Panc1 (cell line): ENCODE measurements around the gene BARX2. TPM values are rescaled to one million over a fixed set of nuclear protein-coding genes. Genes with fewer than 3 reads are reported as not detected.

Experiments used
- ATAC-seq: fragments of 200-7000 bp; cut with Tn5 transposase; 2 replicates; pipeline ENCODE4 v1.9.1; 2020; ENCODE audit warnings: mild to moderate bottlenecking, moderate library complexity
- BruUV-seq: library from RNA; stranded (reverse); fragments of 400-500 nt; replicated peaks from 2 replicates; lab custom pipeline; 2021; lab: Mats Ljungman, UMichigan
- CTCF ChIA-PET: fragments of 300-600 bp; sonication (Branson Sonifier 250); formaldehyde crosslinking; loops from one replicate; lab custom pipeline; 2022; ENCODE audit warnings: antibody characterized with exemption; lab: Charles Lee
- POLR2A ChIA-PET: fragments of 300-600 bp; sonication (Branson Sonifier 250); formaldehyde crosslinking; loops from one replicate; lab custom pipeline; 2022; ENCODE audit warnings: antibody characterized with exemption; lab: Charles Lee
- DNase-seq: peaks from one replicate; pipeline ENCODE4 v3.0.0-alpha.2; 2010; ENCODE audit warnings: low read depth, low spot score
- H3K27ac ChIP-seq: 2 replicates; pipeline ENCODE4 v1.5.1; 2011; ENCODE audit warnings: mild to moderate bottlenecking, low read length, inconsistent platforms
- H3K27me3 ChIP-seq: fragments of 200-500 bp; sonication (Bioruptor generic); 2 replicates; pipeline ENCODE4 v1.6.0; 2014; ENCODE audit warnings: low read length, inconsistent platforms; ENCODE audit not compliant: control insufficient read depth, insufficient read depth
- H3K36me3 ChIP-seq: fragments of 200-500 bp; sonication (Bioruptor generic); 2 replicates; pipeline ENCODE4 v1.5.1; 2014; ENCODE audit warnings: inconsistent platforms, mild to moderate bottlenecking, low read length, moderate library complexity; ENCODE audit not compliant: control insufficient read depth, insufficient read depth
- H3K4me1 ChIP-seq: 2 replicates; pipeline ENCODE4 v1.5.1; 2011; ENCODE audit warnings: inconsistent platforms, mild to moderate bottlenecking, low read length, moderate library complexity; ENCODE audit not compliant: control insufficient read depth, insufficient read depth
- H3K4me3 ChIP-seq, 2 experiments: 2 replicates each; pipeline ENCODE4 v1.5.1; 2011 to 2012; ENCODE audit warnings: low read depth in 2 of 2, low read length in 2 of 2, mild to moderate bottlenecking in 2 of 2, inconsistent platforms in 1 of 2, moderate library complexity in 1 of 2
- H3K9me3 ChIP-seq: fragments of 200-500 bp; sonication (Bioruptor generic); 2 replicates; pipeline ENCODE4 v1.5.1; 2014; ENCODE audit warnings: low read depth, mild to moderate bottlenecking, inconsistent platforms, low read length, moderate library complexity; ENCODE audit not compliant: control insufficient read depth, insufficient read depth
- POLR2AphosphoS5 ChIP-seq: IDR thresholded peaks from 2 replicates; pipeline ENCODE4 v1.6.1; 2012; ENCODE audit warnings: mild to moderate bottlenecking, low read depth, low read length, moderate library complexity
- SIN3A ChIP-seq: IDR thresholded peaks from 2 replicates; pipeline ENCODE4 v1.6.1; 2012; ENCODE audit warnings: low read depth, mild to moderate bottlenecking, low read length, moderate library complexity, borderline replicate concordance; ENCODE audit not compliant: insufficient read depth
- TCF7L2 ChIP-seq: IDR thresholded peaks from 2 replicates; pipeline ENCODE4 v1.6.1; 2011; ENCODE audit warnings: mild to moderate bottlenecking, low read depth, low read length, inconsistent platforms
- in situ Hi-C: cut with HindIII; loops from 2 replicates; pipeline ENCODE4 v1.10.0; 2016; ENCODE audit warnings: low sequenced_read_pairs, low pct_unique_long_range_greater_than_20kb
- intact Hi-C: fragments of 100-400 bp; cut with micrococcal nuclease; formaldehyde crosslinking; loops from one replicate; pipeline ENCODE4 v1.10.0; 2022; ENCODE audit not compliant: unreplicated experiment
- total RNA-seq: library from RNA; stranded (reverse); gene quantifications from one replicate; pipeline ENCODE4 v1.2.1, GENCODE V29; 2021; ENCODE audit not compliant: unreplicated experiment
- TF ChIP-seq, protein P1 (sequence below): fragments of 450-650 bp; IDR thresholded peaks from 2 replicates; pipeline ENCODE4 v1.5.1; 2017; ENCODE audit warnings: mild to moderate bottlenecking
- TF ChIP-seq, protein P2 (sequence below), 2 experiments: IDR thresholded peaks; 2 replicates each; pipeline ENCODE4 v1.6.1; 2011 to 2012; ENCODE audit warnings: low read depth in 2 of 2, control low read depth in 1 of 2, low read length in 1 of 2, mild to moderate bottlenecking in 1 of 2, moderate library complexity in 1 of 2; ENCODE audit not compliant: insufficient read depth in 1 of 2

The BARX2 gene
- total RNA-seq, 1 experiment from 2014 or later = 3.9 TPM

DNA sequence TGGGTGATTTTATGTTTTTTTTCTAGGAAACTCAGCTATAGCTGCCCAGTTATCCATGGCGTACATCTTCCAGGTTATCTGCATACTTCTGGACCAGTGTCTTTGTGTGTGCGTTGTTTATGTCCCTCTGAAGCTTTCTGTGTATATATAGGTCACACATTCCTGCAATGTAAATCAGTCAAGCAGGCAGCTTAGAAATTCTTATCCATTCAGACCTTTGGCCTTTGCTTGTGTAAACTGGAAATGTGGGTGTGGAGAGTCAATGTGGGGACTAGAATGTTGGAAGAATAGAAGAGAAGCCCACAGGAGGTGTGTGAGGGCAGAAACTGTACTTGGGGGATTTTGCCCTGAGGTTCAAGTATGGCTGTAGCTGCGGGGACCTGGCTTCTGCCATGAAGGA lies 51.7 kb downstream of the BARX2 start:
- TF ChIP-seq TCF7L2 = no peak
- TF ChIP-seq, protein P1, sequence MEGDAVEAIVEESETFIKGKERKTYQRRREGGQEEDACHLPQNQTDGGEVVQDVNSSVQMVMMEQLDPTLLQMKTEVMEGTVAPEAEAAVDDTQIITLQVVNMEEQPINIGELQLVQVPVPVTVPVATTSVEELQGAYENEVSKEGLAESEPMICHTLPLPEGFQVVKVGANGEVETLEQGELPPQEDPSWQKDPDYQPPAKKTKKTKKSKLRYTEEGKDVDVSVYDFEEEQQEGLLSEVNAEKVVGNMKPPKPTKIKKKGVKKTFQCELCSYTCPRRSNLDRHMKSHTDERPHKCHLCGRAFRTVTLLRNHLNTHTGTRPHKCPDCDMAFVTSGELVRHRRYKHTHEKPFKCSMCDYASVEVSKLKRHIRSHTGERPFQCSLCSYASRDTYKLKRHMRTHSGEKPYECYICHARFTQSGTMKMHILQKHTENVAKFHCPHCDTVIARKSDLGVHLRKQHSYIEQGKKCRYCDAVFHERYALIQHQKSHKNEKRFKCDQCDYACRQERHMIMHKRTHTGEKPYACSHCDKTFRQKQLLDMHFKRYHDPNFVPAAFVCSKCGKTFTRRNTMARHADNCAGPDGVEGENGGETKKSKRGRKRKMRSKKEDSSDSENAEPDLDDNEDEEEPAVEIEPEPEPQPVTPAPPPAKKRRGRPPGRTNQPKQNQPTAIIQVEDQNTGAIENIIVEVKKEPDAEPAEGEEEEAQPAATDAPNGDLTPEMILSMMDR = no peak
- no peak for TF ChIP-seq POLR2AphosphoS5
- TF ChIP-seq, protein P2, sequence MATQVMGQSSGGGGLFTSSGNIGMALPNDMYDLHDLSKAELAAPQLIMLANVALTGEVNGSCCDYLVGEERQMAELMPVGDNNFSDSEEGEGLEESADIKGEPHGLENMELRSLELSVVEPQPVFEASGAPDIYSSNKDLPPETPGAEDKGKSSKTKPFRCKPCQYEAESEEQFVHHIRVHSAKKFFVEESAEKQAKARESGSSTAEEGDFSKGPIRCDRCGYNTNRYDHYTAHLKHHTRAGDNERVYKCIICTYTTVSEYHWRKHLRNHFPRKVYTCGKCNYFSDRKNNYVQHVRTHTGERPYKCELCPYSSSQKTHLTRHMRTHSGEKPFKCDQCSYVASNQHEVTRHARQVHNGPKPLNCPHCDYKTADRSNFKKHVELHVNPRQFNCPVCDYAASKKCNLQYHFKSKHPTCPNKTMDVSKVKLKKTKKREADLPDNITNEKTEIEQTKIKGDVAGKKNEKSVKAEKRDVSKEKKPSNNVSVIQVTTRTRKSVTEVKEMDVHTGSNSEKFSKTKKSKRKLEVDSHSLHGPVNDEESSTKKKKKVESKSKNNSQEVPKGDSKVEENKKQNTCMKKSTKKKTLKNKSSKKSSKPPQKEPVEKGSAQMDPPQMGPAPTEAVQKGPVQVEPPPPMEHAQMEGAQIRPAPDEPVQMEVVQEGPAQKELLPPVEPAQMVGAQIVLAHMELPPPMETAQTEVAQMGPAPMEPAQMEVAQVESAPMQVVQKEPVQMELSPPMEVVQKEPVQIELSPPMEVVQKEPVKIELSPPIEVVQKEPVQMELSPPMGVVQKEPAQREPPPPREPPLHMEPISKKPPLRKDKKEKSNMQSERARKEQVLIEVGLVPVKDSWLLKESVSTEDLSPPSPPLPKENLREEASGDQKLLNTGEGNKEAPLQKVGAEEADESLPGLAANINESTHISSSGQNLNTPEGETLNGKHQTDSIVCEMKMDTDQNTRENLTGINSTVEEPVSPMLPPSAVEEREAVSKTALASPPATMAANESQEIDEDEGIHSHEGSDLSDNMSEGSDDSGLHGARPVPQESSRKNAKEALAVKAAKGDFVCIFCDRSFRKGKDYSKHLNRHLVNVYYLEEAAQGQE (IDR thresholded peaks at IDR 0.05; ENCODE audit: insufficient read depth in 1 of 2, low read depth in 2 of 2, low read length in 1 of 2) = no peak
- TF ChIP-seq SIN3A = no peak
- no peak overlapping the region for H3K4me3 ChIP-seq
- ChIA-PET CTCF (no interaction called here), POLR2A (no interaction called here)
- no peaks in the 10 kb centered on the region; the same call in 1 of the 2 replicates for H3K9me3 ChIP-seq
- ATAC-seq (no peak), DNase-seq (no peak)
- intact Hi-C loops (no loop called here), in situ Hi-C loops (no loop called here)
- H3K27ac ChIP-seq = no peak overlapping the region
- no peaks in the 10 kb centered on the region for H3K4me1 ChIP-seq
- BruUV-seq = no TSS peak
- no peaks in the 10 kb centered on the region; the same call in 1 of the 2 replicates for H3K27me3 ChIP-seq
- no peaks in the 10 kb centered on the region for H3K36me3 ChIP-seq

DNA sequence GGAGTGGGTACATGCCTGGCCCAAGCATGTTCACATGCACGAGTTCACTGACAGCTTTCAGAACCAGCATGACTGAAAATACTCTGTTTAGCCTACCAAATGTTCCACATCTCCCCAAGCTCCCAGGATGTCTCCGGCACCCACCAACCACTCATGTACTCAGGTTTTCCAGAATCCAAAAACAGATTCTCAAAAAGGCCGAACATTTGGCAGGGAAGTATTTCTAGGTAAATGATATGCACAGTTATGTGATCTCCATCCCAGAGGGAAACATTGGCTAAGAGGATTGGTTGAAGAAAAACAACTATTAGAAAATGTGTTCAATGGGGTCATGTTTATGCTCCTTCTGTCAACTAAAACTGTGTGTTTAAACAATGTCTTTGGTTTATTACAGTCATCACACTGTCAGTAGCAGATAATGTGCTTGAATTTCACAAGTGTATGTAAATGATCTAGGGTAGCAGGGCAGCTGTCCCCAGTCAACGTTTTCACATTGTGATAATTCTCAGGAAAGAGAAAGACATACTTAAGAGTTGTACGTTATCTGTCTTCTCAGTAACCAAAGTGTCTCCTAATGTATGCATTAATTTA lies 52.3 kb downstream of the BARX2 start:
- no peaks in the 10 kb centered on the region for H3K4me1 ChIP-seq
- H3K9me3 ChIP-seq = no peaks in the 10 kb centered on the region; the same call in 1 of the 2 replicates
- ATAC-seq (no peak), DNase-seq (no peak)
- no peak overlapping the region for H3K4me3 ChIP-seq
- H3K27me3 ChIP-seq = no peaks in the 10 kb centered on the region; the same call in 1 of the 2 replicates
- in situ Hi-C loops = no loop called here
- TF ChIP-seq TCF7L2 = no peak
- no peak for TF ChIP-seq POLR2AphosphoS5
- TF ChIP-seq SIN3A = no peak
- TF ChIP-seq, protein P2 (IDR thresholded peaks at IDR 0.05; ENCODE audit: insufficient read depth in 1 of 2, low read depth in 2 of 2, low read length in 1 of 2) = no peak
- TF ChIP-seq, protein P1 = no peak
- no peak overlapping the region for H3K27ac ChIP-seq
- ChIA-PET POLR2A (no interaction called here), CTCF (no interaction called here)
- intact Hi-C loops = no loop called here
- no TSS peak for BruUV-seq
- H3K36me3 ChIP-seq = no peaks in the 10 kb centered on the region
